GM12872 (cell line): ENCODE results near the gene TRAPPC2L.

ENCODE experiments used
- TF ChIP-seq, protein P1 (sequence below): IDR thresholded peaks from 3 replicates; pipeline ENCODE4 v1.5.1; 2011; ENCODE audit warnings: low read depth, mild to moderate bottlenecking, low read length, moderate library complexity; ENCODE audit not compliant: insufficient read depth

Gene TRAPPC2L, protein sequence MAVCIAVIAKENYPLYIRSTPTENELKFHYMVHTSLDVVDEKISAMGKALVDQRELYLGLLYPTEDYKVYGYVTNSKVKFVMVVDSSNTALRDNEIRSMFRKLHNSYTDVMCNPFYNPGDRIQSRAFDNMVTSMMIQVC

DNA sequence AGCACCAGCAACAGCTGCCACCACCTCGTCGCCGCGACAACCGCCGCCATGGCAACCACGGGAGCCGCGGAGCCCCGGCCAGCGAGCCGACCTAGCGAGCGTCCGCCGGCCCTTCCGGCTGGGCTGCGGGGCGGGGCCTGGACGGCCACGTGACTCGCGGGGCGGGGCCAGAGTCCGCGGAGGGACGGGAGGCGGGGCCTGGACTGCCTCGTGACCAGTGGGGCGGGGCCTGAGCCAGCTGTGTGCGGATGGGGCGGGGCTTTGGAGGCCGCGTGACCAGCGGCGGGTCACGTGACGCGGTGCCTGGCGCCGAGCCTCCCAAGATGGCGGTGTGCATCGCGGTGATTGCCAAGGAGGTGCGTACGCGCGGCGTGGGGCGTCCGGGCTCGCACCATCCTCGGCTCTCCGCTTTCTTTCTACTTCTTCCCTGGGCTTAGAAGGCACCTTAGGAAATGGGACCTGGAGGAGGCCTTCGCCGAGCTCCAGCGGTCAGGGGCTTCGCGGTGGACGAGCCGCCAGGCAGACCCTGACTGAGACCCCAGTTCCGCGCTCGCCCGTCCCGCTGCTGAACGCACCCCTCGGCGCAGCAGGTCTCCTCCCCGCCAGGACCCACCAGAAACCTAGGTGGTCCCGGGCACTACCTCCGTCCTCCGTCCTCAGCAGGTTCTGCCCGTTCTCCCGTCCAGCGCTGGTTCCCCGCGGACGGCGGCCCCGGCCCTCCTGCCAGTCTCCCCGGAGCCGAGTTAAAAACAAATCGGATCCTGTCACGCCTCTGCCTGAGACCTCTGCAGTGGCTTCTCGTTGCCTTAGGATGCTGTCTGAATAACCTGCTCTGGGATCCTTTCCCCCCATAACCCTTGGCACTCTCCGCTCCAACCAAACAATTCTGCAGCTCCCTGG is at the start of gene TRAPPC2L, which contains the start of gene GALNS:
Gene TRAPPC2L (plus strand): TSS at position 300 of the 900 bp plus-strand sequence. CDS start 24 bp downstream, at position 324.
Gene GALNS (minus strand): TSS at position 120 of the 900 bp plus-strand sequence. CDS start 70 bp downstream, at position 50.
- TF ChIP-seq, protein P1, sequence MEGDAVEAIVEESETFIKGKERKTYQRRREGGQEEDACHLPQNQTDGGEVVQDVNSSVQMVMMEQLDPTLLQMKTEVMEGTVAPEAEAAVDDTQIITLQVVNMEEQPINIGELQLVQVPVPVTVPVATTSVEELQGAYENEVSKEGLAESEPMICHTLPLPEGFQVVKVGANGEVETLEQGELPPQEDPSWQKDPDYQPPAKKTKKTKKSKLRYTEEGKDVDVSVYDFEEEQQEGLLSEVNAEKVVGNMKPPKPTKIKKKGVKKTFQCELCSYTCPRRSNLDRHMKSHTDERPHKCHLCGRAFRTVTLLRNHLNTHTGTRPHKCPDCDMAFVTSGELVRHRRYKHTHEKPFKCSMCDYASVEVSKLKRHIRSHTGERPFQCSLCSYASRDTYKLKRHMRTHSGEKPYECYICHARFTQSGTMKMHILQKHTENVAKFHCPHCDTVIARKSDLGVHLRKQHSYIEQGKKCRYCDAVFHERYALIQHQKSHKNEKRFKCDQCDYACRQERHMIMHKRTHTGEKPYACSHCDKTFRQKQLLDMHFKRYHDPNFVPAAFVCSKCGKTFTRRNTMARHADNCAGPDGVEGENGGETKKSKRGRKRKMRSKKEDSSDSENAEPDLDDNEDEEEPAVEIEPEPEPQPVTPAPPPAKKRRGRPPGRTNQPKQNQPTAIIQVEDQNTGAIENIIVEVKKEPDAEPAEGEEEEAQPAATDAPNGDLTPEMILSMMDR, result no peak

DNA sequence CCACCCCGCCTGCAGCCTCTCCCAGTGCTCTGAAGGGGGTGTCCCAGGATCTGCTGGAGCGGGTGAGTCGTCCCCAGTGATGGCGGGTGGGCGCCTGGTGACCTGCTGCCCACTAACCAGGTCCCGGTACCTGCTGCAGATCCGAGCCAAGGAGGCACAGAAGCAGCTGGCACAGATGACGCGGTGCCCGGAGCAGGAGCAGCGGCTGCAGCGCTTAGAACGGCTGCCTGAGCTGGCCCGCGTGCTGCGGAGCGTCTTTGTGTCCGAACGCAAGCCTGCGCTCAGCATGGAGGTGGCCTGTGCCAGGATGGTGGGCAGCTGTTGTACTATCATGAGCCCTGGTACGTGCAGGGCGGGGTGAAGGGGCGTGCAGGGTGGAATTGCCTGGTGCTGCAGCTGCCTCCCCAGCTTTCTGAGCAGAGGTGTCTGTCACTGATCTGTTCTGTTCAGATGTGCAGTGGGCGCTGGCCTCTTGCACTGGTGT is 49.7 kb upstream of the TRAPPC2L start:
- TF ChIP-seq, protein P1, result no peak

DNA sequence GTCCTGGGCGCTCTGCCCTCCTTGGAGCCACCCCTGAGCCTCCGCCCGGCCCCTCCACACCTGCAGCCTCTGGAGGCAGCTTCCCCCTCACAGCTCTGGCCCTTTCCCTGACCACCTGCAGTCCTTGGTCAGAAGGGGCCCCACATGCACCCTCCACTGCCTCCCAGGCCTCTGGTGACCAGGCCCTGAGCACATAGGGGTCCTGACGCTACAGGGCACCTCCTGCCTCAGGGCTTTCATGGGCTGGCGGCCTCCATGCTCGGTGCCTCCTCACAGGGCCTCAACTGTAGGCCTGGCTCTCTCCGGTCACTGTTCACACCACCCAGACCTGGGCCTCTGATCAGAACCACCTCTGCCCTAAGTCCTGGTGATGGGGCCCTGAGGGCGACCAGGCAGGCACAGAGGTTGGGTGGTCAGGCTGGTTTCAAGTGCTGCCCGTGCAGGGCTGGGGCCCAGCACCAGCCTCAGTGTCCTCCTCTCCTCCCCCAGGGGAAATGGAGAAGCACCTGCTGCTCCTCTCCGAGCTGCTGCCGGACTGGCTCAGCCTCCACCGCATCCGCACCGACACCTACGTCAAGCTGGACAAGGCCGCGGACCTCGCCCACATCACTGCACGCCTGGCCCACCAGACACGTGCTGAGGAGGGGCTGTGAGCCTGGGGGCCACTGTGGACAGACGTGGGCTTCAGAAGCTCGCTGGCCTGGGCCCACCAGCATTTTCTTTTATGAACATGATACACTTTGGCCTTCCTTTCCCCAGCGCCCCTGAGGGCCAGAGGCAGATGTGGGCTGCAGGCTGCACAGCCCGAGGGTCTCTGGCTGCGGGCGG is 49.1 kb upstream of the TRAPPC2L start:
- TF ChIP-seq, protein P1, result no peak

DNA sequence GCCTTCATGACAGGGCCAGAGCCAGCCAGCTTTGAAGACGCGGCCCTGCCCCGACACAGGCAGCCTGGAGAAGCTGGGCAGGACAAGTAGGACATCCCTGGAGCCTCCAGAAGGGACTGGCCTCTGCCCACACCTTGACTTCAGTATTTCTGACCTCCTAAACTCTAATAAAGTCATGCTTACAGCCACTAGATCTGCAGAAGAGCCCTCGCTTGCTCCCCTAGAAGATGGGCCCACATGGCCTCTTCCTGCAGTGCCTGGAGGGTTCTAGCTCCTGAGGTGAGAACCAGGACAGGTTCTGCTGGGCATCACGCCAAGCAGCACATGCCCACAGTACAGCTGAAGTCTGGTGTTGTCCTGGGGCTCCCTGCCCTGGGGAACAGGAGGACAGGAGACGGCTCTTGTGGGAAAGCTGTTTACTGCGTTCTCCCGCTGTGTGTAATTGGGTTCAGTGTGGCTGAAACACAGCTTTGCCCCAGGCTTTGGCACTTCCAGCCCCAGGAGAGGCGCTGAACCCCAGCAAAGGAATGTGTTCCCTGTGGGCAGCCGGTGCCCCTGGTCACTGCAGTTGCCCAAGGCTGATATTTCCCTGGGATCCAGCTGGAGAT is 47.8 kb upstream of the TRAPPC2L start:
- TF ChIP-seq, protein P1, result no peak

DNA sequence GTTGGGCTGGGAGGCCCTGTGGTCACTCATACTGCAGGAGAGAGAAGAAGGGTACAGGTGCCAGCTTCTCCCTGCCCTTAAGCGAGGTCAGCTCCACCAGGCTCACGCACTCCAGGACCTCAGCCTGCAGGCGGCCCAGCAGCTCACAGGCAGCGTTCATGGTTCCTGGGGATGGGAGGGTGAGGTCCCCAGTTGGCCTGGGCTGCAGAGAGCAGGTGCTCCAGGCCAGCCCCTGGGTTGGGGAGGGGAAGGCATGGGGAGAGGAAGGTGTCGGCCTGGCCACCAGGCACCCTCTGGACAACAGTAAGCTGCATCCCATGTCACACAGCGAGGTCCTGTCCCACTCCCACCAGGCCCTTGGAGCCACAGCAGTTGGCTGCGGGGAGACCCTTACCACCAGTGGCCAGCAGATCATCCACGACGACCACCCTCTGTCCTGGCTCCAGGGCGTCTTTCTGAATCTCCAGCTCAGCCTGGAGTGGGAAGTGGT is 47.2 kb upstream of the TRAPPC2L start:
- TF ChIP-seq, protein P1, result no peak

DNA sequence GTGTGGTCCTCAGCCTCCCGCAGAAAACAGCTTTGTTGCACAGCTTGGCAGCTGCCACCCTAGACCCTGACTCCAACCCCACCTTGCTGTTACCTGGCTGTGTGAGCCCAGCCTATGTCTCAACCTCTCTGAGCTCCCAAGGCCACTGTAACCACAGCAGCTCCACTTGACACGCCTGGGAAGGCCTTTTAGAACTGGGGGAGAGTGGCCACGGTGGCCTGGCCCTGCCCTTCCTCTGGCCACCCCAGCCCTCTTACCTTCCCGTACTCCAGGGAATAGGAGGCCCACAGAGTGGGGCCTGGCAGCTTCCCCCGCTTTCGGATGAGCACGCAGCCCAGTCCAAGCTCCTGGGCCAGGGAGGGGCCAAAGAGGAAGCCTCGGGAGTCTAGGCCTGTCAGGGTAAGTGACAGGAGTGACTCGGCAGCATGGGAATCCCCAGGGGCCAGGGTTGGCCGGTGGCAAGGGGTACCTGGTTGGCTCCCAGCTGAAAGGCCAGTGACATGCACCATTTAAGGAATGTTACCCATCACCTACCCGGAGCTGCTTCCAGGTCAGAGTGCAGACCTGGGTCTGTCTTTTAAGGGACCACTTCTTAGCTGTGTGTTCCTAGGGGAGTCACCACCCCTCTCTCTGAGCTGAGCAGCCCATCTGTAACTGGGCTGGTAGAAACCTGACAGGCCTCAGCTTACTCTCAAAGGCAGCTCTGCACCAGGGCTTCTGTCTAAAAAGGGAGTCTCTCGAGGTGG is 46.6 kb upstream of the TRAPPC2L start:
- TF ChIP-seq, protein P1, result no peak
